OCI-LY1 (cell line): Measurements from ENCODE around the gene KCTD3.

Experiments used
- H2AFZ ChIP-seq: fragments of 200-600 bp; sonication (generic), shearing (Covaris generic); 2 replicates; pipeline ENCODE4 v1.6.0; 2014; ENCODE audit warnings: antibody characterized with exemption, mild to moderate bottlenecking, low read length
- H3F3A ChIP-seq: fragments of 200-600 bp; sonication (generic), shearing (Covaris generic); 2 replicates; pipeline ENCODE4 v1.6.0; 2014; ENCODE audit warnings: mild to moderate bottlenecking, antibody characterized with exemption, low read length, moderate library complexity; ENCODE audit not compliant: insufficient read depth
- H3K27ac ChIP-seq: fragments of 200-600 bp; sonication (generic); 2 replicates; pipeline ENCODE4 v1.5.1; 2014; ENCODE audit warnings: low read length, mixed run types, mild to moderate bottlenecking, low read depth; ENCODE audit not compliant: poor library complexity, severe bottlenecking
- H3K27me3 ChIP-seq: fragments of 200-600 bp; sonication (generic); 2 replicates; pipeline ENCODE4 v1.6.0; 2014; ENCODE audit warnings: antibody characterized with exemption, mild to moderate bottlenecking, low read length, moderate library complexity; ENCODE audit not compliant: insufficient read depth
- H3K36me3 ChIP-seq: fragments of 200-600 bp; sonication (generic); 2 replicates; pipeline ENCODE4 v1.6.1; 2014; ENCODE audit warnings: mild to moderate bottlenecking, antibody characterized with exemption, low read length, moderate library complexity, mixed read lengths; ENCODE audit not compliant: insufficient read depth
- H3K4me1 ChIP-seq: fragments of 200-600 bp; sonication (generic); 2 replicates; pipeline ENCODE4 v1.5.1; 2014; ENCODE audit warnings: mild to moderate bottlenecking, low read length, moderate library complexity; ENCODE audit not compliant: insufficient read depth, severe bottlenecking
- H3K4me2 ChIP-seq: fragments of 200-600 bp; sonication (generic), shearing (Covaris generic); 2 replicates; pipeline ENCODE4 v1.6.1; 2014; ENCODE audit warnings: low read length
- H3K4me3 ChIP-seq: fragments of 200-600 bp; sonication (generic); 2 replicates; pipeline ENCODE4 v1.5.1; 2014; ENCODE audit warnings: low read length, low read depth, mild to moderate bottlenecking, mixed read lengths; ENCODE audit not compliant: poor library complexity, severe bottlenecking
- H3K79me2 ChIP-seq: fragments of 200-600 bp; shearing (Covaris generic); 2 replicates; pipeline ENCODE4 v1.6.1; 2016; ENCODE audit warnings: mixed run types, low read length, mixed read lengths; ENCODE audit not compliant: insufficient read depth
- H3K9ac ChIP-seq: fragments of 200-600 bp; sonication (generic), shearing (Covaris generic); 2 replicates; pipeline ENCODE4 v1.6.1; 2014; ENCODE audit warnings: mild to moderate bottlenecking, low read length, mixed read lengths
- H3K9me2 ChIP-seq: fragments of 200-600 bp; sonication (generic), shearing (Covaris generic); 2 replicates; pipeline ENCODE4 v1.6.1; 2014; ENCODE audit warnings: low read depth, mild to moderate bottlenecking, low read length, mixed read lengths
- H3K9me3 ChIP-seq: fragments of 200-600 bp; shearing (Covaris generic); 2 replicates; pipeline ENCODE4 v1.6.1; 2014; ENCODE audit warnings: low read length, mixed read lengths
- H4K20me1 ChIP-seq: fragments of 200-600 bp; sonication (generic), shearing (Covaris generic); 2 replicates; pipeline ENCODE4 v1.6.0; 2016; ENCODE audit warnings: mild to moderate bottlenecking, low read length; ENCODE audit not compliant: insufficient read depth
- CTCF ChIP-seq: fragments of 200-600 bp; sonication (generic), shearing (Covaris generic); IDR thresholded peaks from 2 replicates; pipeline ENCODE4 v1.5.1; 2017; ENCODE audit warnings: mild to moderate bottlenecking, antibody characterized with exemption, low read length, moderate library complexity, mixed read lengths
- EZH2 ChIP-seq: fragments of 200-600 bp; sonication (generic), shearing (Covaris generic); IDR thresholded peaks from 2 replicates; pipeline ENCODE4 v1.8.0; 2017; ENCODE audit warnings: borderline replicate concordance, mixed run types, mild to moderate bottlenecking, antibody characterized with exemption, low read length, moderate library complexity, mixed read lengths

Gene KCTD3

DNA sequence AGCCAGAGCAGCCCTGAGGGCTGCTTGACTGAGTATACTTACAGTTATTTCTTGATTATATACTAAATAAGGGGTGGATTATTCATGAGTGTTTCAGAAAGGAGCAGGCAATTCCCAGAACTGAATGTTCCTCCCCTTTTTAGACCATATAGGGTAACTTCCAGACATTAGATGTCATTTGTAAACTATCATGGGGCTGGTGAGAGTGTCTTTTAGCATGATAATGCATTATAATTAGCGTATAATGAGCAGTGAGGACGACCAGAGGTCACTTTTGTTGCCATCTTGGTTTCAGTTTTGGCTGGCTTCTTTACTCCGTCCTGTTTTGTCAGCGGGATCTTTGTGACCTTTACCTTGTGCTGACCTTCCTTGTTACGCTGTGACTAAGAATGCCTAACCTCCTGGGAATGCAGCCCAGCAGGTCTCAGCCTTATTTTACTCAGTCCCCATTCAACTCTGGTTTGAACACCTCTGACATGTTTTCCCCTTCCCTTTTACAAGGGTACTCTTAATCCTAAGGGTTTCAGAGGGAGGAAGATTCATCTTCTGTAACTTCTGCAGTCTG lies 16.2 kb downstream of the KCTD3 start:
- no peaks in the 10 kb centered on the region for H3K36me3 ChIP-seq
- H3F3A ChIP-seq, result no peaks in the 10 kb centered on the region
- H3K79me2 ChIP-seq, result no peaks in the 10 kb centered on the region
- H3K4me3 ChIP-seq, result no peak overlapping the region
- no peaks in the 10 kb centered on the region for H3K9me2 ChIP-seq
- H3K4me2 ChIP-seq, result no peak overlapping the region
- H2AFZ ChIP-seq, result no peak overlapping the region
- H3K27me3 ChIP-seq, result no peaks in the 10 kb centered on the region
- H4K20me1 ChIP-seq, result no peaks in the 10 kb centered on the region
- H3K9ac ChIP-seq, result no peak overlapping the region
- H3K9me3 ChIP-seq, result no peaks in the 10 kb centered on the region
- TF ChIP-seq EZH2 (no peak), CTCF (no peak)
- H3K4me1 ChIP-seq, result no peaks in the 10 kb centered on the region
- H3K27ac ChIP-seq, result no peak overlapping the region

- no peak overlapping the region for H3K4me2 ChIP-seq
- no peaks in the 10 kb centered on the region for H3K79me2 ChIP-seq
- no peak overlapping the region for H3K4me3 ChIP-seq
- TF ChIP-seq EZH2, result no peak
- TF ChIP-seq CTCF, result no peak
- H3F3A ChIP-seq, result no peaks in the 10 kb centered on the region
- H2AFZ ChIP-seq, result no peak overlapping the region
- no peaks in the 10 kb centered on the region for H3K36me3 ChIP-seq
- no peak overlapping the region for H3K9ac ChIP-seq
- no peaks in the 10 kb centered on the region for H3K9me2 ChIP-seq
- H4K20me1 ChIP-seq, result no peaks in the 10 kb centered on the region
- no peak overlapping the region for H3K27ac ChIP-seq
- no peaks in the 10 kb centered on the region for H3K4me1 ChIP-seq
- no peaks in the 10 kb centered on the region for H3K9me3 ChIP-seq
- H3K27me3 ChIP-seq, result no peaks in the 10 kb centered on the region
Observed at GRCh38 chr1:215584389-215584788, 17.3 kb downstream of the KCTD3 start.

GRCh38 chr1:215589650-215590435 lies 22.7 kb downstream of the KCTD3 start:
- H3K9ac ChIP-seq, result no peak overlapping the region
- no peak overlapping the region for H3K27ac ChIP-seq
- no peaks in the 10 kb centered on the region for H3K27me3 ChIP-seq
- no peaks in the 10 kb centered on the region for H3K4me1 ChIP-seq
- TF ChIP-seq CTCF, result no peak
- H3K36me3 ChIP-seq, result no peaks in the 10 kb centered on the region
- H3K9me2 ChIP-seq, result no peaks in the 10 kb centered on the region
- no peak overlapping the region for H3K4me3 ChIP-seq
- no peak overlapping the region for H2AFZ ChIP-seq
- no peaks in the 10 kb centered on the region for H3K9me3 ChIP-seq
- H3K79me2 ChIP-seq, result no peaks in the 10 kb centered on the region
- H3K4me2 ChIP-seq, result no peak overlapping the region
- no peaks in the 10 kb centered on the region for H4K20me1 ChIP-seq
- H3F3A ChIP-seq, result no peaks in the 10 kb centered on the region
